Mononuclear cell (primary cell): Measurements from ENCODE around the gene ENTPD7. TPM values are rescaled to one million over a fixed set of nuclear protein-coding genes. Genes with fewer than 3 reads are reported as not detected.
"Not testable (repeated sequence)": the region's sequence is repeated elsewhere in the genome, so short reads cannot be mapped to it uniquely, and the experiment has no call there.

ENCODE experiments used
- H3K27me3 ChIP-seq: 2 replicates; pipeline ENCODE4 v1.6.0; 2011; ENCODE audit warnings: low read length, control low read depth; ENCODE audit not compliant: insufficient read depth
- H3K4me1 ChIP-seq: 2 replicates; pipeline ENCODE4 v1.5.1; 2011; ENCODE audit warnings: mild to moderate bottlenecking, low read length, control low read depth; ENCODE audit not compliant: insufficient read depth
- H3K4me3 ChIP-seq: 2 replicates; pipeline ENCODE4 v1.5.1; 2011; ENCODE audit warnings: mild to moderate bottlenecking, low read length, moderate library complexity
- H3K9me3 ChIP-seq: 2 replicates; pipeline ENCODE4 v1.5.1; 2011; ENCODE audit warnings: low read depth, mild to moderate bottlenecking, control low read depth, low read length
- total RNA-seq: library from RNA; depleted of rRNA; stranded (reverse); fragments of >200 nt; gene quantifications from one replicate; pipeline ENCODE4 v1.2.3, GENCODE V29; 2012

The ENTPD7 gene
- total RNA-seq, 1 donor, result 4.6 TPM

- Histone ChIP-seq H3K4me1 (no peaks in the 10 kb centered on the region), H3K27me3 (no peaks in the 10 kb centered on the region), H3K9me3 (peaks cover 16% of the 10 kb centered on the region), H3K4me3 (no peak overlapping the region)
Measured at GRCh38 chr10:99740933-99741559, 81.7 kb downstream of the ENTPD7 start.

- Histone ChIP-seq H3K4me3 (no peak overlapping the region), H3K4me1 (no peaks in the 10 kb centered on the region), H3K9me3 (peaks cover 16% of the 10 kb centered on the region), H3K27me3 (no peaks in the 10 kb centered on the region)
Measured at GRCh38 chr10:99742254-99742653, 82.9 kb downstream of the ENTPD7 start.

GRCh38 chr10:99742701-99743100 lies 83.4 kb downstream of the ENTPD7 start:
- H3K4me3 ChIP-seq, result no peak overlapping the region
- H3K27me3 ChIP-seq, result no peaks in the 10 kb centered on the region
- peaks cover 16% of the 10 kb centered on the region for H3K9me3 ChIP-seq
- no peaks in the 10 kb centered on the region for H3K4me1 ChIP-seq

GRCh38 chr10:99743841-99744240 lies 84.5 kb downstream of the ENTPD7 start:
- no peaks in the 10 kb centered on the region for H3K4me1 ChIP-seq
- H3K27me3 ChIP-seq, result no peaks in the 10 kb centered on the region
- H3K4me3 ChIP-seq, result no peak overlapping the region
- H3K9me3 ChIP-seq, result peaks cover 16% of the 10 kb centered on the region

GRCh38 chr10:99746166-99746565 lies 86.9 kb downstream of the ENTPD7 start:
- not testable (repeated sequence) for H3K4me3 ChIP-seq, H3K27me3 ChIP-seq, H3K9me3 ChIP-seq, H3K4me1 ChIP-seq

GRCh38 chr10:99748823-99749451 lies 89.6 kb downstream of the ENTPD7 start:
- no peaks in the 10 kb centered on the region for H3K27me3 ChIP-seq
- H3K4me1 ChIP-seq, result no peaks in the 10 kb centered on the region
- H3K4me3 ChIP-seq, result no peak overlapping the region
- no peaks in the 10 kb centered on the region for H3K9me3 ChIP-seq

GRCh38 chr10:99750641-99751040 lies 91.3 kb downstream of the ENTPD7 start:
- Histone ChIP-seq H3K9me3 (no peaks in the 10 kb centered on the region), H3K27me3 (no peaks in the 10 kb centered on the region), H3K4me3 (no peak overlapping the region), H3K4me1 (no peaks in the 10 kb centered on the region)

GRCh38 chr10:99754670-99755069 lies 95.4 kb downstream of the ENTPD7 start:
- no peaks in the 10 kb centered on the region for H3K9me3 ChIP-seq

More at GRCh38 chr10:99754670-99755069, 95.4 kb downstream of the ENTPD7 start:
- no peak overlapping the region for H3K4me3 ChIP-seq
- no peaks in the 10 kb centered on the region for H3K27me3 ChIP-seq
- no peaks in the 10 kb centered on the region for H3K4me1 ChIP-seq

Other genes with a start within 250 kb of the ENTPD7 start
- 2.5 TPM for gene GOT1, start 228.9 kb upstream of the ENTPD7 start, total RNA-seq
- not detected for gene NKX2-3, start 126.6 kb upstream of the ENTPD7 start, total RNA-seq
- gene SLC25A28, start 39.1 kb upstream of the ENTPD7 start, total RNA-seq, result 43.1 TPM
- gene COX15, start 72.6 kb downstream of the ENTPD7 start, total RNA-seq, result 11.3 TPM
- gene CUTC, start 72.7 kb downstream of the ENTPD7 start, total RNA-seq, result 19.2 TPM
- 2.2 TPM for gene ABCC2, start 123.1 kb downstream of the ENTPD7 start, total RNA-seq